HG03135 (cell line): ENCODE results near the gene AFF2.

ENCODE experiments used
- ATAC-seq: cut with Tn5 transposase; IDR thresholded peaks from one replicate; pipeline ENCODE4 v1.9.1; 2021; ENCODE audit warnings: mild to moderate bottlenecking, moderate library complexity; ENCODE audit not compliant: unreplicated experiment

Gene AFF2

GRCh38 chrX:148984238-148984637 is 483.8 kb downstream of the AFF2 start:
- ATAC-seq, result no peak

DNA sequence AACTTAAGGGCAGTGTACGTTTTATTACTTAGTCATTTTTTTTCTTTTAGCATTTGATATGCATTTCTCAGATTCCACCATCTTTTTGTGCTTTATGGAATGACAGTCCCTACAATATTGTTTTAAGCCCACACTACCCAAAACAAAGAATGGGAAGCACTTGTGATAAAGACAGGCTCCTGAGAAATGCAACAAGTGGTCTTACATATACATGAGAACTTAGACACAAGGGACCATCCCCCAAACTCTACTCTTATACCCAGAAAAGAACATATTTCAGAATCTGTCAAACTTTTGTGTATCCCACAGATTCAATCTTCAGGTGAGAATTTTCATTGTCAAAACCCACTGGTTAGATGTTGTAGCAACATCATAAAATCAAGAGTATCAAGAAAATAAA is 491.1 kb downstream of the AFF2 start:
- no peak for ATAC-seq

DNA sequence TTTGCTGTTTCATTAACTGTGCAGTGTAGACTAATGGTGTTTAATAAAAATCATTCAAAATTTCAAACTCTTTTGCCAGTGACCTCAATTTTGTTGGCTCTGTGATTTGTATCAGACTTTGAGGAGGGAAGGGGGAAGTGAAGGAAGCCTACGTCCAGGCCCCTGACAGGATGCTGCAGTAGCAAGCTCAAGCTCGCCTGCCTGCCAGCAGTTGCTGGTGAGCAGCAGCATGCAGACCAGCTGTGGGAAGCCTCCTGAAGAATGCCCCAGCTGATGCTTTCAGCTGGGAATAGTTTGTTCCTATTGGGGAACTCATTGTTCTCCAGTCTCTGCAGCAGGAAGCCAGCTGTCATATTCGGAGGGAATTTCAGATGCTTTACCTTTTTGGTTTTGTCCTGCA is 495.2 kb downstream of the AFF2 start:
- ATAC-seq, result no peak

DNA sequence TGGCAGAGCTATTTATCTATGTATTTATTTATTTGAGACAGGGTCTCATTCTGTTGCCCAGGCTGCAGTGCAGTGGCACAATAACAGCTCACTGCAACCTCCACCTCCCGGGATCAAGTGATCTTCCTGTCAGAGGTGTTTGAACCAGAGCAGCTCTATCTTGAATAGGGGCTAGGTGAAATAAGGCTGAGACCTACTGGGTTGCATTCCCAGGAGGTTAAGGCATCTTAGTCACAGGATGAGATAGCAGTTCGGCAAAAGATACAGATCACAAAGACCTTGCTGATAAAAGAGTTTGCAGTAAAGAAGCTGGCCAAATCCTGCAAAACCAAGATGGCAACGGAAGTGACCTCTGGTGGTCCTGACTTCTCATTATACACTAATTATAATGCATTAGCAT is 501.9 kb downstream of the AFF2 start:
- ATAC-seq, result no peak

DNA sequence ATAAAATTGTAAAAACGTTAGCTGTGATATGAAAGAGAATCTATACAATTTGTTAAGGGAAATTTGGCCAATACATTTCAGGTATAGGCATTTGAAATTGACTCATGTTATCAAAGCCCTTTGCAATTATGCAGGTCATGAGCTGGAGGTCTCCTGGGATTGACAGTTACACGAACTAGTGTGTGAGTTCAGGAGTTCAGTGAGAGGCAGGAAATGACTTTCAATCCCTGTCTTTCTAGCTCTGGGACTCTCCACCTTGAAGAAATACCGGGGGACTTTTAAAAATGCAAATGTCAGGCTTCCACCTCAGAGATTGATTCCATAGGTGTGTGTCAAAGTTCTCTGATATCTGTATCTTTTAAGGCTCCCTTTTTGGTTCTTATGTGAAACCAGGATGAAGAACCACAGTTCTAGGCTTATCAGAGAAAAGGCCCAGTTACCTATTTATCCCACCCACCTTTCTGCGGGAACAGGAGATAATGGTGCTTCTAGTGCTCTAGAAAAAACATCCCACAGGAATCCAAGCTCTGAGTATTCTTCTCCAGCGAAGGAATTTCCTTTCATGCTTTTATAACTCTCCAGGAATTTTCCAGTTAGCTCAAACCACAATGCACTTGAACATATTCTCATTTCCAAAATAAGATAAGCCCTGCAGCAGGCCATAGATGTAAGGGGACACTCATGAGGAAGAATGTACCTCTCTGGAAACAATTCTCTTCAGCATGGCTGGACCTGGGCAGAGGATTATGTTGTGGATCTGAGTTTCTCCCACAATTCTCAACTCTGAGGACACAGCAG is 503.6 kb downstream of the AFF2 start:
- no peak for ATAC-seq

GRCh38 chrX:149004936-149005335 is 504.5 kb downstream of the AFF2 start:
- ATAC-seq, result no peak

- ATAC-seq, result no peak
Measured at GRCh38 chrX:149006235-149006634, 505.8 kb downstream of the AFF2 start.

DNA sequence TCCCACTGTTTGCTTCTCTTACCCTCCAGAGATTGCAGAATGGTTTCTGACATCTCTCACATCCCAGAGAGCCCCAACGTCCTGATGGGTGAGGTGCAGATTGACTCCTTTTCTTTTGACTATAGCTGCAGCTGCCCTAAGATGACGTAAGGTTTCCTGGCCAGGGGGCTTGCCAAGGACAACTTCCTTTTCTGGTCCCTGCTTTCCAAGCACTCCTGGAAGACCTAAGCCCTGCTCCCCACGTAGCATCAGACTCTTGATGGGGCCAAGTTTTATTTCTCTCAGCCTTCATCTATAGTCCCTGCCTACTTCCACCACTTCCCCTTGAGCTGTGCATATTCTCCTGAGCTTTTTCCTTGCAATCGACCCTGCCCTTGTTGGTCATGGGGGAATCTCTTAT is 507.0 kb downstream of the AFF2 start:
- no peak for ATAC-seq

DNA sequence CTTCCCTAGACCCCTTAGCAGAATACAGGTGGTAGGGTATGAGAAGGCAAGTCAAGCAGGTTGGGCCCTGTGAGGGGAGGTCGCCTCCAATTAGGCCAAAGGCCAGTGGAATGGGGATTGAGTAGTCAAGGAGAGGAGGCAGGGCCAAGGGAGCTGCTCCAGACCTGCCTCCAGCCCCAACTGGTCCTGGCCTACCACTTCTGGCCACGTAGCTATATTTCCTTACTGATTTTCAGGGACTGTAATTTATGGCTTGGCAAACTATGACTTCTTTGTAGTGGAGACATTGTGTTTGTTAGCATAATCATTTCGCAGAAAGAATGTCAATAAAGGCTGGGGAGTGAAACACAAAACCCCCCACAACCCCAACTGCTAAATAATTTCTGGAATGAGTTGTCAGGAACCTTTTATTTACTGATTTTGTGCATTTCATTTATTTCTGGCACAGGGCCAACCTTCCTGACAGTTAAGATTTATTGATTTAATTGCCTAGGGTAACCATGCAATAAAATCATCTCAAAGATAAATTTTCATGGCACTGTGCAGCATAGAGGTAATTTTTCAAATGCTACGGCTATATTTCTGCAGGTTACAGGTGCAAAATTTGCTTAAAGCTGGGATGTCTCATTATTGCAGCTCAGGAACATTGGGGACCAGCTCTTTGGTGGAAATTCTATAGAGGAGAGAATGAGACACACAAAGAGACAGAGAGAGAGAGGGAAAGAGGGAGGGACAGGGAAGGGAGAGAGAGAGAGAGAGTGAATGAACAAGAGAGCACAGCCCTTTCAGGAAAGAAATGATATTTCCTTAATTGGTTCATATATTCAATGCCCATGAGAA is 509.8 kb downstream of the AFF2 start:
- no peak for ATAC-seq

DNA sequence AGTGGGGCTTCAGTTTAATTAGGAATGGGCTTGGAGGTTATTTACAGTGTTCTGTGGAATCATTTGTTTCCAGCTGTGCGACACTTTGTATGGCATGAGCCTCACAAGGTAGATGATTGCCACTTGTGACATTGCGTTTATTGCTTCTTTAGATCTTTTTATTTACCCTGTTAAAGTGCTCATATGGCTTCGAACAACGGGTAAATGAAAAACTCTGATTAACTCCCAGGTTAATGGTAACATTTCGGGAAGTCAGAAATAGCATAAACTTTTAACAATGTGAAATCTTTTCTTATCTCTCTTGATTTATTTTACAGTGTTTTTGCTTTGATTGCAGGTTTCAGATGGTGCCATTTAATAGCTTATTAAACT is 510.4 kb downstream of the AFF2 start:
- no peak for ATAC-seq

DNA sequence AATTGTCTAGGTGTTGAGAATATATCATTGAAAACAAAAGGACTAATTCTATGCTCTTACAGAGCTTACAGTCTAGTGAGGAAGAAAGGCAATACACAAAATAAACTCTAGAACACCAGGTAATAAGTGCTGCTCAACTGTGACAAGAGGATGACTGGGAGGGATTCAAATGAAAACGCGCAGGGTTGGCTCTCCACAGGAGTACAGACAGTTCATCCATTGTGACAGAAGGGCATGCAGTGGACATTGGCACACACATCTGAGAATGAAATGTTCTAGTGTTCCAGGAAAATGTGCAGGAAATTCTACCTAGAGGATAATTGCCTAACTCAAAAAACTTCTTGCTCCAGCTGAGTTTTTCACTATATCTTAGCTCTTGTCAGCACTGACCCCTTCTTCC is 512.7 kb downstream of the AFF2 start:
- no peak for ATAC-seq

DNA sequence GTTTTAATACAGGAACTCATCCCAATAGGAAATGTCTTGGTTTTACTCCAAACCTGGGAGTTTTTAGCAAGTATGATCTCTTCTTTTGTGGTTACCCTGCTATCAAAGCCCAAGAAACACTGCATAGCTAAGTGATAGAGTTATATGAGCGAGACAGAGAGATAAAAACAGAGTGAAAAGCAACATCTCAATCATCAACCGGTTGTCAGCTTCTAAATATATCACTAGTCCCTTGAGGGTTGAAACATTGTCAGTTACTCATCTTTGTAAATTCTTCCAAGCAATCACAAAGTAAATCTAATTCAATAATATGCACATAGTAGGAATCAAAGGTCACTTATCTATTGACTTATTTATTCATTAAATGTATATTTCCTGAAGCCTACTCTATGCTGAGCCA is 520.7 kb downstream of the AFF2 start:
- ATAC-seq, result no peak

DNA sequence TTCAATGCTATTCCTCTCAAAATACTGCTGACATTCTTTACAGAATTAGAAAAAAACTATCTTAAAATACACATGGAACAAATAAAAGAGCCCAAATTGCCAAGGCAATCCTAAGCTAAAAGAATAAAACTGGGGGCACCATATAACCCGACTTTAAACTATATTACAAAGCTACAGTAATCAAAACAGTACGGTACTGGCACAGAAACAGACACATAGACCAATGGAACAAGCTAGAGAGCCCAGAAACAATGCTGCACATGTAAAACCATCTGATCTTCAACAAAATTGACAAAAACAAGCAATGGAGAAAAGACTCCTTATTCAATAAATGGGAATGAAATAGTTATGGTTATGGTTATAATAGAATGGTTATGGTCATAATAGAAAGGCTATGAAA is 522.1 kb downstream of the AFF2 start:
- ATAC-seq, result no peak

DNA sequence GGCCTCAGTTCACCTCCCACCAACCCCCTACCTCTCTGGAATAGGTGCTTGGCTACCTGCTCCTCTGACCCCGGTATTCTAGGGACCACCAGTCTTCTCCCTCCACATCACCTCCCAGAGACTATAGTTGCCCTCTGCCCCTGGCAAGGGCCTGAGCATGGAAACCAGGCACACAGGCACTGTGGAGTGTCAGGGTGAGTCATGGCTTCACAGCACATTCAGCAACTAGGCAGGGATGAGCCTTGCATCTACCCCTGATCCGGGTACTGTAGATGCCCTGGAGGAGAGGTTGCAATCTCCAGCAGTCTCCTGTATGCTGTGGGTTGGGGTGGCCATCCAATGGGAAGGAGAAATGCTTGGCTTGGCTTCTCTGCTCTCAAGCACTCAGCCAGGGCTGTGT is 532.0 kb downstream of the AFF2 start:
- ATAC-seq, result no peak

DNA sequence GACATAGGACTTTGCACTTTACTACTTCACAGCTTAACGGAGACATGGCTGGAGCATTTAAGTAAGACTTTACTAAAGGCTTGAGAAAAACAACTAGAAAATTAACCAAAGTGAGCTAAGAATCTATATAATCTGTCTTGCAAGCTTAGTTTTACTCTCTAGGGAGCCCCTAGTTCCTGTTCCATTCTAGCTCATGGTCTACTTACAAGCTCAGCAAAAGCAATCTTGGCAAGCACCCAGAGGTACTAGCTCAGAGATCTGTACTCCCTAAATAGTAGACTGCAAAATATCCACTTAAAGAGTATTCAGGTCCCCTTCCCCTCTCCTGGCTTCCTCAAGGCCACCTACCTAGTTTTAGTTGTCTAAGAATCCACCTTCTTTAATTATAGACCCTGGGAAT is 535.7 kb downstream of the AFF2 start:
- no peak for ATAC-seq

GRCh38 chrX:149037281-149037870 is 537.0 kb downstream of the AFF2 start:
- ATAC-seq, result no peak

- no peak for ATAC-seq
Measured at GRCh38 chrX:149039057-149039456, 538.6 kb downstream of the AFF2 start.

DNA sequence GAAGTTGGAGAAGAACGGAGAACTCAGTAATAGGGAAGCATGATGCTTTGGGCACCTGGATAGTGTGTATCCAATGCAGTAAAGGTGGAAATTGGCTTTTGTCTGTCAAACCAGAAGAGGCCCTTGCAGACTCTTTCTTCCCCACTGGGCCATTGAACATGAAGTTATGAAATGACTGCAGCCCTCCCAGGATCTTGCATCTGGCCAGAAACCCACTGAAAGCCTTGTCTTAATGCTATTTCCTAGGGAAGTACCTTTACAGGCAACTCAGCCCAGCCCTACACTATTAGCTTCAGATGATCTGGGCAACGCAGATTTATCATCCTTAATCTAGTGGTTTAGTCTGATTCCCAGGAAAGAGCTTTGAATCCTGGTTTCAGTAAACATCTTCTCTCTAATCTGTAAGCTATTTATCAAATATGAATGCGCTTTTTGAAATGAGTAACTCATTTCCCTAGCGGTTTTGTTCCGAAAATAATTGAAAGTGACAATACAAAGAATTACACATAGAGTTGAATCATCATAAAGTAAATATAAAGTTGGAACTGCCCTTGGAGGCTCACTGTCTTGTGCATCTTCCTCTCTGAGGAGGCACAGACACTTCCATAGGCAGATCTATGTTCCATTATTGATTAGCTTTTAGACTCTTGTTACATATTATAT is 540.6 kb downstream of the AFF2 start:
- ATAC-seq, result no peak

DNA sequence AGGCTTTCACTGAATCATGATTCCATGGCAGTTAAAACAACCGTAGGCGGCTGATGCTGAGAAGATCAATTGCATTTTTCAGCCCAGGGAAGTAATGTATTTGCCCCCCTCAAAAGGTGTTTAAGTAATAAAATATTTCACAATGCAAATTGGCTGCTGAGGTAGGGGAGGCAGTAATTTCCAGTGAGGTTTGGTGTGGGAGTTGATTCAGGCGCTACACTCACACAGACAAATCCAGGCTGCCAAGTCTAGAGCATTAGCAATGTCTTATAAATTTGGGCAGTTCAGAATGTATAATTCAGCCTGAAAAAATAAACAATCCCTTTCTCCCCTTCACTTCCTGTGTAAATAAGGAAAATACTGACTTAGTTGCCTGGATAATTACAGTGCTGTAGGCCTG is 543.0 kb downstream of the AFF2 start:
- ATAC-seq, result no peak

DNA sequence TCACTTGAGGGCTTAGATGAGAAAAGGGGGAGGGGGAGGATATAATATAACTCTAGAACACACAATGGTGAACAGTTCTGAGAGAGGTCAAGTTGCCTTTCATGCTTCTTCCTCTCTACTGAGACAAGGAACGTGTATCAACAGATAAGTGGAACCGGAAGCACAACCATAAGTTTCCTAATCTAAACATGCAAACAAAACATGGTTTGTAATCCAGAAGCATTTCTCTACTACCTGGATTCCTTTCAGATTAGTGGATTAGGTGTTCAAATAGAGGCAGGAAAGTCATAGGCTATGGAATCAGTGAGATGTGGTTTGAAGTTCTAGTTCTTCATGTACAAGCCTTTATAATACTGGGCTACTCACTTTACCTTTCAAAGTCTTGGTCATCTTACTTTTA is 544.1 kb downstream of the AFF2 start:
- no peak for ATAC-seq

DNA sequence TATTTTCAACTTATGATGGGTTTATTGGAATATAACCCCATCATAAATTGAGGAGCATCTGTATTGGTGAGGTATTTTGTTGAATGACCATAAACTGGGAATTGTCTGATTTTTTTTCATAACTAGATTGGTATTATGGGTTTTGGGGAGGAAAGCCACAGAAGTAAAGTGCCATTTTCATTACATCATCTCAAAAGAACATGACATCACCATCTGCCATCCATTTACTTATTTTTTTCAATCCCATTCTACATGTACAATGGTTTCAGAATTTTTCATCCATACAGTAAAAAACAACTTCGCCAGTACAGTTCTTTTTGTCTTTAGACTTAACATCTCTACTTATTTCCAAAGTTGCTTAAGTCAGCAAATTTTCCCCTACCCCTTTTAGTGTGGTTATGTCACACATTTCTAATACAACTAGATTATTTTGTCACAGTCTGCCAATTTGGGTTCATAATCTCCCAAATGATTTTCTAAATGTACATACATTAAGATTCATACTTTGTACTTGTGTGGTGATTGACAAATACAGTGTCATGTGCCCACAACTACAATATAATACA is 545.3 kb downstream of the AFF2 start:
- ATAC-seq, result no peak
